Inferior parietal cortex (tissue), 1 donor: Measurements from ENCODE around the gene SLC2A14.
"Not testable (repeated sequence)": the region's sequence is repeated elsewhere in the genome, so short reads cannot be mapped to it uniquely, and the experiment has no call there.

Source experiments
- DNase-seq: peaks from one replicate; pipeline ENCODE4 v3.0.0-alpha.2; 2016; ENCODE audit errors: extremely low spot score

The SLC2A14 gene

DNA sequence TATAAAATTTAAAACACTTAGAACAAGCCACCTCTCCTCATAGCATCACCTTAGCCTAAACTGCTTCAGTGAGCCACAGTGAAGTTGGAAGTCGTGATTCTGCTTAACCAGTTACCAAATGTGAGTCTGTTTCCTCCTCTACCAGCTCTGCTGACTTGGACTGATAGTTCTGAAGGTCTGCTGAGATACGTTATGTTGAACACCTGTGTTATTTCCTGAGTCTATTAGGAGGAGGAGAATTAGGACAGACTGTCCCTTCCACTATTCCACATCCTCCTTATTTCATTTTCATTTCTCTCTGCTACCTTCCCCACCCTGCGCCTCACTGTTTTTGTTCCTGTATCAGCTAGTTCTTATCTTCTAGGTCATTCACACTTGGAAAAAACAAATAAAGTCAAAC is 2.4 kb downstream of the SLC2A14 start:
- no peak for DNase-seq

DNA sequence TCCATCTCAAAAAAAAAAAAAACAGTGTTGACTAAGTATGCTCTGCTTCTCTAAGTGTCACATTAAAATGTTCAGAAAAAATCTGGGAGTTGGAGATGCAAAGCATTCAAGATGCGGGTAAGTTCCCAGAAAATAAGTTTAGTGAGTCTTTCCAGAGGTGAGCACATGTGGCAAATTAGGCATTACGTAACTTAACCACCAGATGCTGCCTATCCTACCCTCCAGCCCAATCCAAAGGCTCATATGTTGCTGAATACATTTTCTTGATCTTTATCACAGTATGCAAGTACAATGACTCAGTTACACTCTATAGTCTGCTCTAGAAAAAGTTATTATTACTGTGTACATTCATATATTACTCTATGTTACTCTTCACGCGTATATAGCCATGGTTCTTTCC is 3.6 kb downstream of the SLC2A14 start:
- no peak for DNase-seq

DNA sequence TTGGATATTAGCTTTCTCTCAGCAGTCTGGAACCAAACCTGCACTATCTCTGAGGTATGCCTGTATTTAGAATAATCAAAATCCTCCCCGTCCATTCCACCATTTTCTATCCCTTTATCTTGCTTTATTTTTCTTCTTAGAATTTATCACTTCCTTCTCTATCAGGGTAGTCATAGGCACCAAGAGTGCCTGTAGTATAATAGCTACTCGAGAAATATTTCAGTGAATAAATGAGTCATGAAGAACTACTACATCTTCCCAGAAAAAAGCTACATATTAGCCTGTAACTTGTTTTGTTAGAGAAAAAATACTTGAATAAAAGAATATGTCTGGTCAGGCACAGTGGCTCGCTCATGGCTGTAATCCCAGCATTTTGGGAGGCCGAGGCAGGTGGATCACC is 4.3 kb downstream of the SLC2A14 start:
- DNase-seq = no peak

DNA sequence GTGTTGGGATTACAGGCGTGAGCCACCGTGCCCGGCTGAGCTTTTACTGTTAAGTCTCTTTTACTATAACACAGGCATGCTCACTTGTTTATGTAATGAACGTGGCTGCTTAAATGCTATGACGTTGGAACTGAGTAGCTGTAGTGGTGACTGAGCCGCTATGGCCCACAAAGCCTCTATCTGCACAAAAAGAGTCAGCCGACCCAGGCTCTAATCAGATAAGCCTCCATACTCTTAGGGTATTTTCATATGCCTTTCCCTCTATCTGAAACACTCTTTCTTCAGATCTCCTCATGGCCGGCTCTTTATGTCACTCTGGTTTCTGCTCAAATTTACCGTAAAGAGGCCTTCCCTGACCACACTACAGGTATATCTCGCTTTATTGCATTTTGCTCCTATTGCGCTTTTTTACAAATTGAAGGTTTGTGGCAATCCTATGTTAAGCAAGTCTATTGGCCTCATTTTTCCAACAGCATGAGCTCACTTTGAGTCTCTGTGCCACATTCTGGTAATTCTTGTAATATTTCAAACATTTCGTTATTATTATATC is 8.0 kb downstream of the SLC2A14 start:
- no peak for DNase-seq

DNA sequence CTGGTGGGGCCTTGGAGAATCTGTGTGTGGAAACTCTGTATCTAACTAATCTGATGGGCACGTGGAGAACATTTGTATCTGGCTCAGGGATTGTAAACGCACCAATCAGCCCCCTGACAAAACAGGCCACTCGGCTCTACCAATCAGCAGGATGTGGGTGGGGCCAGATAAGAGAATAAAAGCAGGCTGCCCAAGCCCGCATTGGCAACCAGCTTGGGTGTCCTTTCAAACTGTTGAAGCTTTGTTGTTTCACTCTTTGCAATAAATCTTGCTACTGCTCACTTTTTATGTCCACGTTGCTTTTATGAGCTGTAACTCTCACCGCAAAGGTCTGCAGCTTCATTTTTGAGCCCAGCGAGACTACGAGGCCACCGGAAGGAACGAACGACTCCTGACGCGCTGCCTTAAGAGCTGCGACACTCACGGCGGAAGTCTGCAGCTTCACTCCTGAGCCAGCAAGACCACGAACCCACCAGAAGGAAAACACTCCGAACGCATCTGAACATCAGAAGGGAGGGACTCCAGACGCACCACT is 9.8 kb downstream of the SLC2A14 start:
- not testable (repeated sequence) for DNase-seq

DNA sequence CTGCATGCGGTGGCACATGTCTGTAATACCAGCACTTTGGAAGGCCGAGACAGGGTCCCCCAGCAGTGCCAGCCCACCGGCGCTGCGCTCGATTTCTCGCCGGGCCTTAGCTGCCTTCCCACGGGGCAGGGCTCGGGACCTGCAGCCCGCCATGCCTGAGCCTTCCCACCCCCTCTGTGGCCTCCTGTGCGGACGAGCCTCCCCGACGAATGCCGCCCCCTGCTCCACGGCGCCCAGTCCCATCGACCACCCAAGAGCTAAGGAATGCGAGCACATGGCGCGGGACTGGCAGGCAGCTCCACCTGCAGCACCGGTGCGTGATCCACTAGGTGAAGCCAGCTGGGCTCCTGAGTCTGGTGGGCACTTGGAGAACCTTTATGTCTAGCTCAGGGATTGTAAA is 10.4 kb downstream of the SLC2A14 start:
- not testable (repeated sequence) for DNase-seq

DNA sequence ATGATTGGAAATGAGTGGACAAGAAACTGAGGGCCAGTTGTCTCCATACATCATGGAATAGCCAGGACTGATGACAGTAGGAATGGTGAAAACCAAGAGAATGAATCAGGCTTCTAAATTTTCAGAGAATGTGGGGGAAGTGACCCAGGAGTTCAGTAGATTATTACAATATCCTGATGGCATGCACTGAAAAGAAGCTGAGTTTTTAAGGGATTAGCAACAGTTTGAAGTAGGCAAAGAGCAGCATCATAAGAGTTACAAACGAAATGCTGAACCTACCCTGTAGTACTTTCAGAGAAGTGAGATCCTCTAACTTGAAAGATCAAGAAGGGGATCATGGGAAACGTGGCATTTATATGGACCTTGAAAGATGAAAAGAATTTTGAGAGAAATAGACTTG is 13.2 kb downstream of the SLC2A14 start:
- no peak for DNase-seq

DNA sequence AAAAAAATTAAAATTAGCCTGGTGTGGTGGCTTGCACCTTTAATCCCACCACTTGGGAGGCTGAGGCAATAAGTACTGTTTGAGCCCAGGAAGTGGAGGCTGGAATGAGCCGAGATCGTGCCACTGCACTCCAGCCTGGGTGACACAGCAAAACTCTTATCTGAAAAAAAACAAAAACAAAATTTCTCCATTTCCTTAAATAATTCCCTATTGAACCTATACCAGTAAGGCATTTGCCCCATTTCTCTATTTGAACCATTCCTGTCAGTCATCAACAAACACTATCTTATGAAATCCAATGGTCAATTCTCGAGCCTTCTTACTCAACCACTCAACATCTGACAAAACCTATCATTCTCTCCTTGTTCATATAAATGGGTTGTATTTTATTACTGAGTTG is 14.7 kb downstream of the SLC2A14 start:
- no peak for DNase-seq

DNA sequence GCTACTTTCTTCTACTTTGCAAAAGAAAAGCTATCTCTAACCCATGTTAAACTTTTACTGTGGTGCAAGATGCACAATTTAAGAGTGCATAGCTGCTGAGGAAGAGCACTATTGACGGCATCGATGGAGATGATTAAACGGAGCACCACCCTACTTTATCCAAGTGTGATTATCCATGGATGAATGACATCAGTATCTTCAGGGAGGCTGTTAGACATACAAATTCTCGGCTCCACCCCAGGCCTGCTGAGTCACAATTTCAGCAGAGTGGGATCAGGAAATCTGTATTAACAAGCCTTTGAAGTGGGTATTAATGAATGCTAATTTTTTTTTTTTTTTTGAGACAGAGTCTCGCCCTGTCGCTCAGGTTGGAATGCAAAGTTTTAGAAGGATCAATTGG is 16.2 kb downstream of the SLC2A14 start:
- no peak for DNase-seq

DNA sequence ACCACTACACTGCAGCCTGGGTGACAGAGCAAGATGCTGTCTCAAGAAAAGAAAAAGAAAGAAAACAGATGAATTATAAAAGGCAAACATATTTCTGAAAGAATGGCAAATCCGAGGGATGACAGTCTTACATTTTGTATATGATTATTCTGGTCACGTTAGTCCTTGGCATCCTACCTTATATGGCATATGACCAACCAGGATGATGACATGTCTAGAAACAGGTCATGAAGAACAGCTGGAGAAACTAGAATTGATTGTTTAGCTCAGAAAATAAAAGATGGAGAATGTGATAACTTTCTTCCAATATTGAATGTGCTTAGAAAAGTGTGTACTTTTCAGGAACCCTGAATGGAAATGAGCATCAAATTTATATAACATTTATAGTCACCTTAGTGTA is 19.2 kb downstream of the SLC2A14 start:
- no peak for DNase-seq

DNA sequence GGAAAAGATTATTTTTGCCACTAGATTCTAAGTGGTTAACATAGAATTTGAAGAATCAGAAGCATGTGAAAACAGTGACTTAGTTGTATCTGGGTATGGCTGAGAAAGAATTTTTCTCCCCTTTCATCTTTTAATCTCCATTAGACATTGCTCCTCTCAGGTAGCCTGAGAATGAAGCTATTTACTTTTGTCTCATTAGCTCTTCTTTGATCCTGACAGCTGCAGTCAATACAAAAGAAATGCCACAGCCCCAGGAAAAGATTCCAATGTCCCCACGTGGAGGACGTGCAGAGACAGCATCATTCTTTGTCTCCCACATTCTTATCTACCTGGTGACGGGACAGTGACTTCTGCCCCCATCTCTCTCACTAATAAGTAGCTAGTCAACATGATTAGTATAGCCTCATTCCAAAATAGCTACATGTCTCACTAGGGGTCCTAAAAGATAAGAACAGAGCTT is 21.1 kb downstream of the SLC2A14 start:
- DNase-seq = not testable (repeated sequence)

DNA sequence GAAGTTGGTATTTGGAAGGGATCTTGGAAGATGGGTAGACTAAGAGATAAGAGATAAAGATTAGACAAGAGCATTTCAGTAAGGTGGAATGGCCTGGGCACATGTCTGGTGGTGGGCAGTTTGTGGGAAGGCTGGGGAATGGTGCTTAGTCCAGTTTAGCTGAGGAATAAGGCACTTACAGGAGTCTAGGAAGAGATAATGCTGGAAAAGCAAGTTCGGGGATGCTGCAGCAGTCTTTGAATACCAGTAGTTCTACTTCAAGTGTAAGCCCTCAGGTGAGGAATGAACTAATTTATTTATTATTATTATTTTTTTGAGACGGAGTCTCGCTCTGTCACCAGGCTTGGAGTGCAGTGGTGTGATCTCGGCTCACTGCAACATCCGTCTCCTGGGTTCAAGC is 22.6 kb downstream of the SLC2A14 start:
- not testable (repeated sequence) for DNase-seq

DNA sequence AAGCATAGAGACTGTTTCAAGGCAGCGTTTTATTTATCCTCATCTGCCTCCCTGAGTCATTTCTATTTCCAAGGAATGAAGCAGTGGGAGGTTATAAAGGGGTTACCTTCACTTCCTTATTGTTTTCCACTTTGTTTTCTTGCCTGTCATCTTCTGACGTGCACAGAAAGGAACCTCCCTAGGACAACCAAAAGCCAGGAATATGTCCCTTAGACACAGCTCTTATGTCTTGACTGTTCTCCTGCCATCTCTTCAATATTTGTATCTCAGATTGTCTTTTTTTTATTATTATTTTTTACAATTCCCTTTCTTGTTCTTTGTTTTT is 24.7 kb downstream of the SLC2A14 start:
- DNase-seq = not testable (repeated sequence)

DNA sequence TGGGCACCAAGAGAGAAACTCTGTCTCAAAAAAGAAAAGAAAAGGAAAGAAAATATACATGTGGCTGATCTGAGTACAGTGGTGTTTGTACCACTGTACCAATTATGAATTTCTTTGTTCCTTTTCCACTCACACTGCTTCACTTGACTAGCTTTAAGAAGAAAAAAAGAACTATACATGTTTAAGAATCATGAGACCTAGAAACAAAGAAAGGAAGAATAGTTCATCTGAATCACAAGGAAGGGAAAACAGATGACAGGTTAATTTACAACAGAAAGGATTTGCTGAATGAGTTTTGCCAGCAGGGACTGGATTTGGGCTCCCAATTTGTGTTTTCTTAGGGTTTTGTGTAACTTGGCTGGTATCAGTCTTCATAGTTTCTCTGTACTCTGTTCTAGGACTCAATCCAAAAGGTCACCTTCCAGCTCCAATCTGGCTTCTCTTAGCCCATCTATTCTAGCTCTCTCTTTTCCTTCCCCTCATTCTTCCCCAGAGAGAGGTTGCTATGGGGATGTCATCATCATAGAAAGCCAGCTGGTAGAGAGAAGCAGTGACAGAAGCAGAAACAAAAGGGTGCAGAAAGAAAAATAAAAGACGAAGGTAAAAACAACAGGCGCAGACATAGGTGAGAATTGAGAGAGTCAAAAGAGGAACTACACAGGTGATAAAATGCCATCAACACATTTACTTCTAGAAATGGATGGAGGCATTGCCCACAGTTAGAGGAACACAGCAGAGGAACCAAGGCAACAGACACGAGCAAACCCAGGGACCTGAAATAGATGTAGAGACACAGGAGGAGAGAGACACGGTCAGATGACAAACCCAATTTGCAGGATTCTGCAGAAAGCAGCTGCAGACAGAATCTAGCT is 25.3 kb downstream of the SLC2A14 start:
- DNase-seq = peak; percentile 27

DNA sequence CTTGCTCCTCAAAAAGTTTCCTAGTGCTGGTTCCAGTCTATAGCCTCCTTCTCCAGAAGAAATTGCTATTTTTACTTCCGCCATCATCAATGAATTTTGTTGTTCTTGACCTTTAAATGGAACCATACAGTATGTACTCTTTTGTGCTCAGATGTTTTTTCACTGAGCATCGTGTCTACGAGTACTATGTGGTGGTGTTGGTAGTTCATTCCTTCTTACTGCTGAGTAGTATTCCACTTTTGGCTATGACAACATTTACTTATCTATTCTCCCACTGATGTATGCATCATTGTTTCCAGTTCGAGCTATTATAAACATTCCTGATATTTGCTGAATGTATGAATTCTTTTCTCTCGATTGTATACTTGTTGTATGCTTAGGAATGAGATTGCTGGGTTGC is 28.6 kb downstream of the SLC2A14 start:
- DNase-seq = no peak

DNA sequence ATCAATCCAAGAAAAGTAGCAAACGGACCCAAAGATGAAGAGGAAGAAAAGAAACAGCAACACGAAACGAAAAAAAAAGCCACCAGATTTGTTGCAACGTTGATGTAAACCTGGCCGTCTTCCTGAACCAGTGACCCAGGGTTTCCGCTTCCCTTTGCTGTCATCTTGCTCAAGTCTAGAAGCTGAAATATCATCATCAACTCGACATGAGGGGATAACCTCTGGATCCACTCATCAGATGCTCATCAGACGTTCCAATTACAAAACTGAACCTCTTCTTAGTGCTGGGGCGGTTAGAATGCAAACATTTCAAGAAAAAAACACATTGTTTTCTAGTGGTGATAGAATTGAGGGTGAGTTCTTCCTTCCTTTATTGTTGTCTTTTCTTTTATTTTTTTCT is 29.1 kb downstream of the SLC2A14 start:
- DNase-seq = not testable (repeated sequence)

DNA sequence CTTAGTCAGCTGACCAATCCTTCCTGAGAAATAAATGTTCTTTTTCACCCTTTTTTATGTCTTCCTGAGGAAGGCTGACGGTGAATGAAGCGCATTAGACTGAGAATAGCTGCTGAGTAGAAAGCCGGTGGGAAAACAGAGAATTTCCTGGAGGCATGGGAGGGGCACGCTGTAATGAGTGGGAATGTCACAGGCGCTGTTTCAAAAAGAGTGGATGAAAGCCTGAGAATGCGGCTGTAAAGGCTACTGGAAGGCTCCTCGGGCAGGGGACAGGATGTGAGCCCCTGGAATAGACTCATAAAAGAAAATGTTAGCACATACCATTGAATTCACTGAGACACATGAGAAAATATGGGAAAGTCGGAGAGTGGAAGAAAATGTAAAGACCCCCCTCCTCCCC is 29.6 kb downstream of the SLC2A14 start:
- not testable (repeated sequence) for DNase-seq

DNA sequence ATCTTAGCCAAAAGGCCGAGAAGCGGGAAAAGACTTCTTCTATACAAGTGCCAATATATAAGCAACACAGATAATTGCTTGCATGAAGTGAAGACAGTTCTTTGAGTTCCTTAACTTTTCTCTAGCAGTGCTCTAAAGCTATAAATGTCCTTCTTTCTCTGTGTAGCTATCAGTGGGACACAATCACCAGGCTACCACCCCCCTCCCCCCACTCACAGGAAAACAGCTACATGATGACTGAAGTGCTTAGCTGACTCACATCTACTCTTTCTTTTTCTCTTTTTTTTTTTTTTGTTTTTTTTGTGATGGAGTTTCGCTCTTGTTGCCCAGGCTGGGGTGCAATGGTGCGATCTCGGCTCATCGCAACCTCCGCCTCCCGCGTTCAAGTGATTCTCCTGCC is 30.3 kb downstream of the SLC2A14 start:
- DNase-seq = not testable (repeated sequence)

DNA sequence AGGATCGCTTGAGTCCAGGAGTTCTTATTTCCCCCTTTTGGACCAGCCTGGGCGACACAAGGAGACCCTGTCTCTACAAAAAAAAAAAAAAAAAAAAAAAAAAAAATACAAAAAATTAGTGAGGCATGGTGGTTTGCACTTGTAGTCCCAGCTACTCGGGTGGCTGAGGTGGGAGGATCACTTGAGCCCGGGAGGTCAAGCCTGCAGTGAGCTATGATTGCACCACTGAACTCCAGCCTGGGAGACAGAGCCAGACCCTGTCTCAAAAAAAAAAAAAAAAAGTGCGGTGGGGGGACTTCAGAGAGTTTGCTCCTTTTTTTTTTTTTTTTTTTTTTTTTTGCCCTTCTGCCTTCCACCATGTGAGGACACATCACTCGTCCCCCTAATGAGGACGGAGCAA is 32.9 kb downstream of the SLC2A14 start:
- DNase-seq = not testable (repeated sequence)

DNA sequence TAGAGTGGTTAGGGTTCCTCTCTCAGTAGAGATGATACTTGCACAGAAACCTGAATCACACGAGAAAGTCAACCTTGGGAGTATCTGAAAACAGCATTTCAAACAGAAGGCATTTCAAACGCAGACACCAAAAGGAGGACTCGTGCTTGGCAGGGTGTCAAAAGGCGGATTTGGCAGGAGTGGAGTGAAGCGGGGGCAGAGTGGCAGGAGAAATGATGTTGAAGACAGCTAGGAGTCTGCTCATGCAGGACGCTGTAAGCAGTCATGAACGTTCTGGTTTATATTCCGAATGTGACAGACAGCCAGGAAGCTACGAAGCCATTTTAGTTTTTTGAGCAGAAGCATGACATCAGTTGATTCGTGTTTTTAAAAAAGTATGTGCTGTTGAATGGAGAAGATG is 33.5 kb downstream of the SLC2A14 start:
- peak; percentile 82 for DNase-seq

DNA sequence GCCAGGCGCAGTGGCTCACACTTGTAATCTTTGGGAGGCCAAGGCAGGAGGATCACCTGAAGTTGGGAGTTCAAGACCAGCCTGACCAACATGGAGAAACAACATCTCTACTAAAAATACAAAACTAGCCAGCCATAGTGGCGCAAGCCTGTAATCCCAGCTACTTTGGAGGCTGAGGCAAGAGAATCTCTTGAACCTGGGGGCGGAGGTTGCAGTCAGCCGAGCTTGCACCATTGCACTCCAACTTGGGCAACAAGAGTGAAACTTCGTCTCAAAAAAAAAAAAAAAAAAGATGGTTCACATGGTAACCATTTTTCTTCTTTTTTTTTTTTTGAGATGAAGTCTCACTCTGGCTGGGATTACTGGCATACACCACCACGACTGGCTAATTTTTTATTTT is 35.3 kb downstream of the SLC2A14 start:
- DNase-seq = no peak

DNA sequence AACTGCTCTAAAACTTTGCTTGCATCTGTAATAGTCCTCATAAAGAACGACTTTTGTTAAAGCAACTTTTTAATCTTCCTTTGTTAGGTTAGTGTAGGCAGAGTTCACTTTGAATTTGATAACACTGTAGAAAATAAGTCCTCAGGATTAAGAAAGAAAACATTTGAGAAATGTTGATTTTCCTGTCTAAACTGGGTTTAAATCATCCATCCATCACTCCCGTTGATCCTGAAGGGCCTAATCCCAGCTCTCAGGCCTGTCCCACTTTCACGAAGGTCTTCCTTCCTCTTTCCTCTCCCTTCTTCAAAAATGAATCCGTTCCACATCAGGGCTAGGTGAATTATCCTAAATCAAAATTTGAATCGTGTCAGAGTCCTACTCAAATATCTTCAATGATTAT is 36.9 kb downstream of the SLC2A14 start:
- DNase-seq = no peak

DNA sequence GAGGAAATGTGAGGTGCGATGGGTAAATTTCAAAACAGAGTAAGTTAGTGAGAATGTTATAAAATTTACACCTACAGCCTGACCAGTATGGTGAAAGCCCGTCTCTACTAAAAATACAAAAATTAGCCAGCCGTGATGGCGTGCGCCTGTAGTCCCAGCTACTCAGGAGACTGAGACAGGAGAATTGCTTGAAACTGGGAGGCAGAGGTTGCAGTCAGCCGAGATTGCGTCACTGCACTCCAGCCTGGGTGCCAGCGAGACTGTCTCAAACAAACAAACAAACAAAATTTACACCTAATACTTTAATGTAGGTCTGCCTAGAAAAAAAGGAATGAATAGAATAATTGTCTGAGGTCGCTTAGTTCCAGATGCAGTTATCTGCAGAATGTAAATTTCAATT is 37.6 kb downstream of the SLC2A14 start:
- no peak for DNase-seq
